DND-41 (cell line): ENCODE results near the gene GTF3C2.

Experiments
- EZH2 ChIP-seq: IDR thresholded peaks from 3 replicates; pipeline ENCODE4 v1.6.1; 2012; ENCODE audit warnings: borderline replicate concordance, low read depth, mild to moderate bottlenecking, moderate library complexity, low read length, inconsistent platforms; ENCODE audit not compliant: severe bottlenecking
- TF ChIP-seq, protein P1 (sequence below): IDR thresholded peaks from 2 replicates; pipeline ENCODE4 v1.5.1; 2012; ENCODE audit warnings: borderline replicate concordance, low read length, moderate library complexity, mild to moderate bottlenecking; ENCODE audit not compliant: poor library complexity, severe bottlenecking; ENCODE audit errors: extremely low read depth

DNA sequence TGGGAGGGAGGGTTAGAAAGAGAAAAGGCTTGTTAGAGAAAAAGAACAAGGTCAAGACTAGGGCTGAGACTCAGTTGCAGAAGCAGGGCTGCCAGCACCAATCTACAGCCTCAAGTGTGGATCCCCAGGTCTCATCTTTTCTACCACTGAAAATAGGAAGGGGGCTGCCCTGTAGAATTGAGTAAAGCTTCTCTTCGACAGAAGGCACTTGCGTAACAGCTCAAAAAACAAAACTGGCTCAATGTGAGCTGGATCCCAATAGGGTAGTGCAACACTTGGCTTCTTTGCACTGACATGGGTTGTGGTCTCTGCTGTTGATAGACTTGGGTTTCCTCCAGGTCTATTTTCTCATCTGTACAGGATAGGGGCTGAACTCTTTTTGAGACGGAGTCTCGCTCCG is 31.8 kb downstream of the GTF3C2 start:
- TF ChIP-seq EZH2: no peak
- TF ChIP-seq, protein P1, sequence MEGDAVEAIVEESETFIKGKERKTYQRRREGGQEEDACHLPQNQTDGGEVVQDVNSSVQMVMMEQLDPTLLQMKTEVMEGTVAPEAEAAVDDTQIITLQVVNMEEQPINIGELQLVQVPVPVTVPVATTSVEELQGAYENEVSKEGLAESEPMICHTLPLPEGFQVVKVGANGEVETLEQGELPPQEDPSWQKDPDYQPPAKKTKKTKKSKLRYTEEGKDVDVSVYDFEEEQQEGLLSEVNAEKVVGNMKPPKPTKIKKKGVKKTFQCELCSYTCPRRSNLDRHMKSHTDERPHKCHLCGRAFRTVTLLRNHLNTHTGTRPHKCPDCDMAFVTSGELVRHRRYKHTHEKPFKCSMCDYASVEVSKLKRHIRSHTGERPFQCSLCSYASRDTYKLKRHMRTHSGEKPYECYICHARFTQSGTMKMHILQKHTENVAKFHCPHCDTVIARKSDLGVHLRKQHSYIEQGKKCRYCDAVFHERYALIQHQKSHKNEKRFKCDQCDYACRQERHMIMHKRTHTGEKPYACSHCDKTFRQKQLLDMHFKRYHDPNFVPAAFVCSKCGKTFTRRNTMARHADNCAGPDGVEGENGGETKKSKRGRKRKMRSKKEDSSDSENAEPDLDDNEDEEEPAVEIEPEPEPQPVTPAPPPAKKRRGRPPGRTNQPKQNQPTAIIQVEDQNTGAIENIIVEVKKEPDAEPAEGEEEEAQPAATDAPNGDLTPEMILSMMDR: no peak
